ENCODE measurements around the gene OMA1. TPM values are rescaled to one million over a fixed set of nuclear protein-coding genes. Genes with fewer than 3 reads are reported as not detected.
"Not testable (repeated sequence)": the region's sequence is repeated elsewhere in the genome, so short reads cannot be mapped to it uniquely, and the experiment has no call there.

OMA1 gene
- polyA plus RNA-seq, 1 experiment, result 17.3 TPM

DNA sequence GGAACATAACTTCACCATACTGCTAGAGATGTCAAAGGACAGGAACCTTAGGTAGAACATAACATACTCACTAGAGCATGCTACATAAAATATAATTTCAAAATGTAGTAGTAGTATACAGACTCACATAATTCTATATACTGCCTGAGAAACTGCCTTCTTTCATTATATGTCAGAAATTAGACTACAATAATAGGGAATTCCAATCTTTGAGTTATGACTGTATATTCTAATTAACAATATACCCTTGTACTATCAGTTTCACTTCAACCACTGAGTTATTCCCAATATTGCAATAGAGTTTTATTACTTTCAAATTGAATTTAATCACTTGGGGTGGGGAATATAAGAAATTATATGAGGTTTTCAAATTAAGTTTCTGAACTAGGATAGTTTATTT lies 44.0 kb downstream of the OMA1 start:
- Histone ChIP-seq H3K9me3 (ENCODE audit: control insufficient read depth, insufficient read depth, low read length) (no peaks in the 10 kb centered on the region), H3K4me3 (ENCODE audit: low read depth, low read length) (no peak overlapping the region), H3K27ac (ENCODE audit: low read depth, low read length) (no peak overlapping the region), H3K27me3 (ENCODE audit: control insufficient read depth, insufficient read depth, low read length) (no peaks in the 10 kb centered on the region)
- ChIA-PET POLR2A (no interaction called here), CTCF (interaction anchor here (3.2 kb wide), 1 partner anchor 13 kb away, joined by 24 read pairs; no protein-coding TSS in a partner anchor)
- TF ChIP-seq, protein P1, sequence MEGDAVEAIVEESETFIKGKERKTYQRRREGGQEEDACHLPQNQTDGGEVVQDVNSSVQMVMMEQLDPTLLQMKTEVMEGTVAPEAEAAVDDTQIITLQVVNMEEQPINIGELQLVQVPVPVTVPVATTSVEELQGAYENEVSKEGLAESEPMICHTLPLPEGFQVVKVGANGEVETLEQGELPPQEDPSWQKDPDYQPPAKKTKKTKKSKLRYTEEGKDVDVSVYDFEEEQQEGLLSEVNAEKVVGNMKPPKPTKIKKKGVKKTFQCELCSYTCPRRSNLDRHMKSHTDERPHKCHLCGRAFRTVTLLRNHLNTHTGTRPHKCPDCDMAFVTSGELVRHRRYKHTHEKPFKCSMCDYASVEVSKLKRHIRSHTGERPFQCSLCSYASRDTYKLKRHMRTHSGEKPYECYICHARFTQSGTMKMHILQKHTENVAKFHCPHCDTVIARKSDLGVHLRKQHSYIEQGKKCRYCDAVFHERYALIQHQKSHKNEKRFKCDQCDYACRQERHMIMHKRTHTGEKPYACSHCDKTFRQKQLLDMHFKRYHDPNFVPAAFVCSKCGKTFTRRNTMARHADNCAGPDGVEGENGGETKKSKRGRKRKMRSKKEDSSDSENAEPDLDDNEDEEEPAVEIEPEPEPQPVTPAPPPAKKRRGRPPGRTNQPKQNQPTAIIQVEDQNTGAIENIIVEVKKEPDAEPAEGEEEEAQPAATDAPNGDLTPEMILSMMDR (IDR thresholded peaks at IDR 0.05; ENCODE audit: low read depth, low read length), result no peak
- no peak for DNase-seq (ENCODE audit: low read depth, low spot score)

DNA sequence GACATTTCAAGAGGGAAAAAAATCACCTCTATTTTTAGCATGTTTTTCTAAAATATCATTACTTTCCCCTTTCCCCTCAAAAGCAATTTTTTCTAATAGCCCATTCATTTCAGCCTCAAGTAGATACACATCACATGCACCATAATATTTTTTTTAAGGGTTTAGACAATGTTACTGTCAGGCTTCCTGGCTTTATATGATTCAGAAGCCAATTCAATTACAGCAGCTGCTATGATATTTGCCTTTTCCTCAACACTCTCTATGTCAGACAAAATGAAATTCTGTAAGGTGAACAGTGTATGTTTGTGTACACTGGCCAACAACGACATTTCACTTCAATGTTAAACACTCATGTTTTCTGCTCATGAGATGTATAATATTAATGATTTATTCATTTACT lies 46.5 kb downstream of the OMA1 start:
- CTCF ChIA-PET, result interaction anchor here (3.2 kb wide), 1 partner anchor 16 kb away, joined by 24 read pairs; no protein-coding TSS in a partner anchor
- Histone ChIP-seq H3K4me3 (ENCODE audit: low read depth, low read length) (no peak overlapping the region), H3K27ac (ENCODE audit: low read depth, low read length) (no peak overlapping the region), H3K27me3 (ENCODE audit: control insufficient read depth, insufficient read depth, low read length) (no peaks in the 10 kb centered on the region), H3K9me3 (ENCODE audit: control insufficient read depth, insufficient read depth, low read length) (no peaks in the 10 kb centered on the region)
- no peak for DNase-seq (ENCODE audit: low read depth, low spot score)
- TF ChIP-seq, protein P1 (IDR thresholded peaks at IDR 0.05; ENCODE audit: low read depth, low read length), result no peak
- POLR2A ChIA-PET, result no interaction called here

DNA sequence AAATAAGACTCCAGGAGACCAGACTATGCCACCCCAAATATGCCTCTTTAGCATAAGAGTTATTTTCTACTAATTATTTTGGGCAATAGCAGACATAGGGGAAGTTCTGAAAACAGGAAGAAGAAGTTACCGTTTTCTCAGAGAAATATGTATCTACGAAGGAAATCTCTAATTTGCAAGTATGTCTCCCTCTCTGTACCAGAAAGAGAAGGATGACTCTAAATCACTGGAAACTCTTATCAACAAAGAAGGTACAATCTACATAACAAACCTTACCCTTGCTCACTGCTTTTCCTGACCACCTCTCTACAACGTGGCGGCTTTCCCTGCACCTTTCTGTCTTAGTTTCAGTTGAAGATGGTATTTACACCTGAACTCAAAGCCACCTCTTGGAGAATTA lies 49.0 kb downstream of the OMA1 start:
- CTCF ChIA-PET, result interaction anchor here (0.7 to 0.8 kb wide), 2 partner anchors 18 to 155 kb away, joined by 3 read pairs; no protein-coding TSS in a partner anchor
- Histone ChIP-seq H3K27ac (ENCODE audit: low read depth, low read length) (no peak overlapping the region), H3K9me3 (ENCODE audit: control insufficient read depth, insufficient read depth, low read length) (no peaks in the 10 kb centered on the region), H3K4me3 (ENCODE audit: low read depth, low read length) (no peak overlapping the region), H3K27me3 (ENCODE audit: control insufficient read depth, insufficient read depth, low read length) (no peaks in the 10 kb centered on the region)
- DNase-seq (ENCODE audit: low read depth, low spot score), result no peak
- TF ChIP-seq, protein P1 (IDR thresholded peaks at IDR 0.05; ENCODE audit: low read depth, low read length), result no peak
- POLR2A ChIA-PET, result no interaction called here

DNA sequence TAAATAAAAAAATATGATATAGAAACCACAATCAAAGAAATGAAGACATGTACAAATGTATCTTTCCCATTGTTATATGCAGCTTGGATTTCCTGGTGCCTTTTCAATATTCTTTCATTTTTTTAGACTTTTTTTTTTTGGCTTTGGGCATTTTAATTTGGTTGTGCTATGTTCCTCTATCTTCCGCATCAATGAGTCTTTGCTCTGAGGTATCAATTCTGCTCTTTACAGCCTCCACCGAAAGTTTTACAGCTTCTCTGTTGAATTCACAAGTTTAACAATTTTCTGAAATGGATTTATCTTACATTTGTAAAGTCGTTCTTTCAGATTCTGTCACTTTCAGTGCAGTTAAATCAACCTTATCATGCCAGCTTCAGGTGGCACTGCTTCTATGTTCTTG lies 50.5 kb downstream of the OMA1 start:
- TF ChIP-seq, protein P1 (IDR thresholded peaks at IDR 0.05; ENCODE audit: low read depth, low read length), result no peak
- no peaks in the 10 kb centered on the region for H3K27me3 ChIP-seq (ENCODE audit: control insufficient read depth, insufficient read depth, low read length)
- CTCF ChIA-PET, result interaction anchor here (1.1 kb wide), 1 partner anchor 19 kb away, joined by 3 read pairs; no protein-coding TSS in a partner anchor

DNA sequence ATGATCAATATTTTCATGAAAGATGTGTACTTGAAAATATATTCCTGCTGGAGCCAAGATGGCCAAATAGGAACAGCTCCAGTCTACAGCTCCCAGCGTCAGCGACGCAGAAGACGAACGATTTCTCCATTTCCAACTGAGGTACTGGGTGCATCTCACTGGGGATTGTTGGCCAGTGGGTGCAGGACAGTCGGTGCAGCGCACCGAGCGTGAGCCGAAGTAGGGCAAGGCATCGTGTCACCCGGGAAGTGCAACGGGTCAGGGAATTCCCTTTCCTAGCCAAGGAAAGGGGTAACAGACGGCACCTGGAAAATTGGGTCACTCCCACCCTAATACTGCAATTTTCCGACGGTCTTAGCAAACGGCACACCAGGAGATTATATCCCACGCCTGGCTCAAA lies 57.6 kb downstream of the OMA1 start:
- H3K9me3 ChIP-seq (ENCODE audit: control insufficient read depth, insufficient read depth, low read length); H3K27ac ChIP-seq (ENCODE audit: low read depth, low read length); POLR2A ChIA-PET; CTCF ChIA-PET; H3K27me3 ChIP-seq (ENCODE audit: control insufficient read depth, insufficient read depth, low read length); H3K4me3 ChIP-seq (ENCODE audit: low read depth, low read length); DNase-seq (ENCODE audit: low read depth, low spot score): not testable (repeated sequence)

More for the DNA sequence above, 50.5 kb downstream of the OMA1 start:
- POLR2A ChIA-PET, result no interaction called here
- H3K9me3 ChIP-seq (ENCODE audit: control insufficient read depth, insufficient read depth, low read length), result no peaks in the 10 kb centered on the region
- H3K4me3 ChIP-seq (ENCODE audit: low read depth, low read length), result no peak overlapping the region
- no peak for DNase-seq (ENCODE audit: low read depth, low spot score)
- no peak overlapping the region for H3K27ac ChIP-seq (ENCODE audit: low read depth, low read length)
